H4 (cell line): ENCODE measurements around the gene SLC7A5. TPM values are rescaled to one million over a fixed set of nuclear protein-coding genes. Genes with fewer than 3 reads are reported as not detected.
A peak's percentile ranks its signal among the peaks of the same experiment; 100 is the strongest.
"Not testable (repeated sequence)": the region's sequence is repeated elsewhere in the genome, so short reads cannot be mapped to it uniquely, and the experiment has no call there.

ENCODE experiments used
- DNase-seq: peaks from one replicate; pipeline ENCODE4 v3.0.0-alpha.2; 2015; ENCODE audit warnings: low spot score
- total RNA-seq: library from RNA; depleted of rRNA; stranded (reverse); fragments of >200 nt; shearing (Covaris generic); gene quantifications from 2 replicates; pipeline ENCODE4 v1.2.3, GENCODE V29; 2014; rRNA removed

The SLC7A5 gene
- 143 and 153 TPM in 2 replicates for total RNA-seq

DNA sequence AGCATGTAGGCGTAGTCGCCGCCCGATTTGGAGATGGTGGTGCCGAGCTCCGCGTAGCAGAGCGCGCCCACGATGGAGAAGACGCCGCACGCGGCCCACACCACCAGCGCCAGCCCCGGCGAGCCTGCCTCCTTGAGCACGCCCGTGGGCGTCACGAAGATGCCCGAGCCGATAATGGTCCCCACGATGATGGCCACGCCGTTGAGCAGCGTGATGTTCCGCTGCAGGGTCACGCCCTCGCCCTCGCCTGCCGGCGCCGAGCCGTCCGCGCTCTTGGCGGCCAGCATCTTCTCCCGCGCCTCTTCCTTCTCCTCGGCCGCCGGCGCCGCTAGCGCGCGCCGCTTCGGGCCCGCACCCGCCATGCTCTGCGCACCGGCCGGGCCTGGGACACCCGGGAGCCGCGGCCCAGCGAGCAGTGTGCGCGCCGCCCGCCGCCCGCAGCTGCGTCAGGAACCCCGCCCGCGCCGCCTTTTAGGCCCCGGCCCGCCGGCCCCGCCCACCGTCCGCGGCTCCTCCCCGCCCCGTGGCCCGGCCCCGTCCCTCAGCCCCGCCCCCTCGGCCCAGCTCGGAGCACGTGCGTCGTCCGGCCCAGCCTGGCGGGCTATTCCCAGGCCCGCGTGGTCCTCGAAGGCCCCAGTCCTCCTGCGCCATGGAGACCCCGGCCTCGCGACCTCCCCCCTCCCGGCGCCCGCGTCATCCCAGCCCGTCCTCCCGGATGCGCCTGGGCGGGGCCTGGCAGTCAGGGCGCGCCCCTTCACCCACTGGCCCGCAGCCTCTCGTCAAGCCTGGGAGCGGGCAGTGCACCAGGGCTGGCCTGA lies at the start of gene SLC7A5:
TSS of gene SLC7A5 (minus strand) at position 447 of the 818 bp plus-strand sequence. CDS start at position 362, 85 bp downstream.
- peak; percentile 53 for DNase-seq

DNA sequence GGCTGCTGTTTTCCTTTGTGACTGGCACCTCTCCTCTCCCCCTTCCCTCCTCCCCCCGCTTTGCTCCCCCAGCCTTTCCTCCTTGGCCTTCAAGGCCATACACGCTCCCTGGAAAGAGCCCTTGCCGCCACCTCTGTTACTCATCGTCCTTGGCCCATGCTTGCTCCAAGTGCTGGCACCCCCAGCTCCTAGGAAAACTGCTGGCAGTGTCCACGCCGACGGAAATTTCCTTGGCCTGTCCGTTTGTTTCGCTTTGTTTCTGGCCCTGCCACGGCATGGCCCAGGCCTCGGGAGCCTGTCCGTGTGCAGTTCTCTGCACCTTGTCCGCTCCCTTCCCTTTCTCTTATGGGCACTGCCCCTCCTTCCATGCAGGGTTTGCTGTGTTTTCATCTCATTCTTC lies 49.0 kb upstream of the SLC7A5 start:
- DNase-seq = no peak

DNA sequence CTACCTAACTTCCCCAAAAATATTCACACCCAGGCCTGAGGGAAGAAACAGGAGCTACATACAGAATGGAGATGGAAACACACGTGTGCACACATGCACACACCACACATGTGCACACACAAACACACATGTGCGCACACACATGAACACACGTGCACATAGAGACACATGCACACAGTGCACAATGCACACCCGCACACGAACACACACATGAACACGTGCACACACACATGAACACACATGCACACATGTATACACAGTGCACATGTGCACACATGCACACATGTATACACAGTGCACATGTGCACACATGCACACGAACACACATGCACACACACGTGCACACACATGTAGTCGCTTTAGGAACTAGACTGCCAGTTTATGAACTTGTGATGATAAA lies 48.2 kb upstream of the SLC7A5 start:
- DNase-seq = no peak

DNA sequence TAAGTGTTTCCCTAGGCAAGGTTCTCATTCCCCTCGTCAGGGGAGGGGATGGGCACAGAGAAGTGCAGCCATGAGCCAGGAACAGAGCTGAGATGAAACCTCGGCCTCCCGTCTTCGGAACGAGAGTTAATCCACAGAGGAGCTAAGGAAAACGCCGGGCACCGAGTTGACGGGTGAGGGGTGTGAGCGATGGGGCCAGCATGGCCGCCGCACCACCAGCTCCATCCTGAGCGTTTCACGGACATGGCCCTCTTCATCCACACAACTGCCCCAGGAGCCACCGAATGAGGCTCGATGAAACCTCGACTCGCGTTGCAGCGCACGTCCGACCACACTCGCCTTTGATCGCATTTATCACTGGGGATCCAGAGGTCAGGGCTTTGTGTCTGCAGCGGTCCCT lies 45.5 kb upstream of the SLC7A5 start:
- no peak for DNase-seq

DNA sequence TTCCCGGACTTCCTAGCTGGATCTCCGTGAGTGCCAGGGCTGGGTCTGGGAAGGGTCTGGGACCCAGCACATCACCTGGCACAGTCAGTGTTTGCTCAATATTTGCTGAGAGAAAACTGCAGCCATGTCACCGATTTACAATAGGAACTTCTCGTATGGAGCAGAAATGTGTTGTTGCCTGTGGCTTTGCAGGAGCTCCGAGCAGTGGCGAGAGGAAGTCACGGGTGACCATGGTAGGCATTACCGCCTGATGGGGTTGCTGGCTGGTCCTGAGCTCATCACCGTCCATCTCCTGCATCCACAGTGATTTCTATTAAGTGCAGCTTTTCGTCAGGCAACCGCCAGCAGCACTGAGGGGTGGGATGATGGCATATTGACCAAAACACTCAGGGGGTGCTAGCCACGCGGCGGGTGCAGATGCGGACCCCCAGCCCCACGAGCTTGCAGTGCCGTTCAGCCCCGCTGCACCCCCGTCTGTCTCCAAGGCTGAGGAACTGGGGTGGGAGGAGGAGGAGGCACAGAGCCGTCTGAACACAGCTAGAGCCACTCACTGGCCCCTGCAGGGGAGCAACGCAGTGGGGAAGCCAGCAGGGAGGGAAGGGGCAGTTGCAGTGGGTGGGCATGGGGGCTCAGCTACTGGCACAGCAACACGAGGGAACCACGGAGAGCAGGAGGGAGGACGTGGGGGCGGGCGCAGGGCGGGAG lies 44.9 kb upstream of the SLC7A5 start:
- DNase-seq = not testable (repeated sequence)

DNA sequence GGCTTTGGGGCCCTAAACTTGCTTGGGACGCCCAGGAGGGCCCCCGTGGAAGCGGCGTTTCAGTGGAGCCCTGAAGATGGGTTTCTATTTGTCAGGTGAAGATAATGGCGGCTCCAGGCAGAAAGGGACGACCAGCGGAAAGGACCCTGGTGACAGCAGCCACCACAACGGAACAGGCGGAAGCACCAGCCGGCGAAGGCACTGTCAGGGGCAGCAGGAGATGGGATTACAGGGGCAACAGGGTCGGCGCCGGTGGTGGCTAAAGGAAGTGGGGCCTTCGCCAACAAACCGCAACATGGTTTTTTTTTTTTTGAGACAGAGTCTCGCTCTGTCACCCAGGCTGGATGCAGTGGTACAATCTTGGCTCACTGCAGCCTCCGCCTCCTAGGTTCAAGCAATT lies 43.4 kb upstream of the SLC7A5 start:
- not testable (repeated sequence) for DNase-seq

DNA sequence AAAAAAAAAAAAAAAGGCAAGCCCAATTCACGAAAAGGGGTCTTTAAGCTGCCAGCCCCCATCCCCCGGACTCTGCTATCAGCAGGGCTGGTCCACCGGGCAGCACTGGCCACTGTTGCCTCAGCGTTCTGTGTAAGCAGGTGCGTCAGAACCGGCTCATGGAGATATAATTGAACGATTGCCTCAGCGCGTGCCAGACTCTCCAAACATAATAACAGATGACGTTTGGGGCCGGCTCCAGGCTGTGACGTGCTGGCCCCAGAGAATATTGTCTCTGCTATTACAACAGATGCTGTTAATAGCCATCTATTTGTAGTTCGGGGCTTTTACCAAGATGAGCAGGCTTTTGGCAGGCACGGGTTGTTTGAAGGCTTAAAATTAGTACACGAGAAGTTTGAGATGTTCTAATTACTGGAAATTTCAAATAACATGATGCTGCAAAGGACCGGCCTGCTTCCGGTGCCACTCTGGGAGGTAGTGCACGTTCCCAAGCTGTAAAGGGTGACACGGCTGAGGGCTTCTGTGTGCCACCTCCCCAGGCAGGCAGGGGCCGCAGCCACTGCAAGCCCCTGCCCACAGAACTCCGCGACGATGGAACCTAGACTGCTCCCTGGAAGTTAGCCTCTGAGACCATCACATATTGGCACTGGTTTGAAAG lies 41.9 kb upstream of the SLC7A5 start:
- DNase-seq = not testable (repeated sequence)

DNA sequence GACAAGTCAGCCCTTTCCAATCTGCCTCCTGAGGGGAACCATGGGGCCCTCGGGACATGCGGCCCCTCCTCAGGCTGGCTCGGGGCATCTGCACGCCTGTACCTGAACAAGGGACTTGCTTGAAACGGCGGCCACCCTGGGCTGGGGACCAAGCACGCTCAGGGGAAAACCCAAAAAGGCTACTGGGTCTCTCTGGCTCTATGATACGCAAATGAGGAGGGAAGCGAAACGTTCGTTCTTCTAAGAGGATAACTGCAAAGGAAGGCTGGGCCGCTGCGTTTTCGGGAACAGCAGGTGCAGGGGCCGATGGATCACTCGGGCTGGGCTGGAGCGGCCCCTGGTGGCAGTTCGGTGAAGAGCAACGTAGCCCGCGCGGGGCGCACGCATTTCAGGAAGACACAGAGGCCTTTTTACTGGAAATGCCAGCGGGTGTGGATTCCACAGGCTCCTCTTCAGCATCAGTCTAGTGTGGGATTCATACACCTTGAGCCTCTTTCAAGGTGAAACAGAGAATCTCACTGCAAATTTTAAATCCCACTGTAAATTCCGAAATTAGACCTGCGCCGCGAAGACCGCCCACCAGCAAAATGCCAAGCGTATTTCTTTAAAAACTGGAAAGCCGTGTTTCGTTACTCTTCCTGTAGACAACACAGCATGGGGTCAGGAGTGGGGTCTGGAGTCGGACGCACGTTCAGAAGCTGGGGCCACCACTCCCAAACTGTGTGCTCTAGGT lies 40.1 kb upstream of the SLC7A5 start:
- peak; percentile 54 for DNase-seq

DNA sequence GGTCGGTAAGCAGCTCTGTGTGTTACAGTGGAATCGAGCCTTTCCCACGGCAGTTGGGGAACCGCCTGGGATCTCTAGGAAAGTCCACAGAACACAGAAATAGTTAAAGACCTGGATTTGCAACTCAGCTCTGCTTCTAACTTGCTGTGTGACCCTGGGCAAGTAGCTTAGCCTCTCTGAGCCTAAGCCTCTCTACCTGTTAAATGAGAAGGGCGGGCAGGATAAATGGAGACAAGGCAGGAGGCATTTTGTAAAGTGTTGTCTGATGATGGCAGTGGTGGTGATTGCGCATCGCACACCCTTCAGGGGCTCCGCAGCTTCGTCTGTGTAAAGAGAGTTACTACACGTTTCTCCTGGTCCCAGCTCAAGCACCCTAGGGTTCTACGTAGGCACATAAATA lies 38.8 kb upstream of the SLC7A5 start:
- not testable (repeated sequence) for DNase-seq

DNA sequence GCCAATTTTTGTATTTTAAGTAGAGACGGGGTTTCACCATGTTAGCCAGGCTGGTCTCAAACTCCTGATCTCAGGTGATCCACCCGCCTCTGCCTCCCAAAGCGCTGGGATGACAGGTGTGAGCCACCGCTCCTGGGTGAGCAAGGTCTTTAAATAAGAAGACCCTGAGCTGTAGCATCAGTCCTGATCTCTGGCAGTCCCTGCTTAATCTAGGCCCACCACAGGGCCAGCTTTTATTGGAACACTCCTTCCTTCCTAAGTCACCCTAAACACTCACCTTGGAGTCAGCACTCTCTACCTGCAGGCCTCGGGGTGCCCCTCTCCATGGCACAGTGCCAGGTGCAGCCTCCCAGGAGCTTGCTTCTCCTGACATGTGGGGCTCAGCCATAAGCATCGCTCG lies 36.2 kb upstream of the SLC7A5 start:
- DNase-seq = not testable (repeated sequence)

DNA sequence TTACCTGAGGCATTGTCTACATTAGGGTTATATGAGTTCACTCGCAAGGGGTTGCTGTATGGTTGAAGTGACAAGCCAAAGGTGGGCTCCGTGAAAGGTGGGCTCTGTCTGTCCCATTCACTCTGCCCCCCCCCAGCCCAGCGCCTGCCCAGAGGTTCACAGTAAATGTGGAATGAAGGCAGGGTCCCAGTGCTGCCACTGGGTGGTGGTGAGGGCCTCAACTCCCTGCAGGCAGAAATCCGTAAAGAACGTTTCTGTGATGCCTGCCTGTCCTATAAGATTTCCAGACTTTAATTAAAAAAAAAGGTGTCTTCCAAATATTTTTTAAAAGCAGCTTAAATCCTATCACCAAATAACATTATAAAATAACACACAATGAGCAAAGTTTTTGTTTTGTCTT lies 35.7 kb upstream of the SLC7A5 start:
- DNase-seq = not testable (repeated sequence)

DNA sequence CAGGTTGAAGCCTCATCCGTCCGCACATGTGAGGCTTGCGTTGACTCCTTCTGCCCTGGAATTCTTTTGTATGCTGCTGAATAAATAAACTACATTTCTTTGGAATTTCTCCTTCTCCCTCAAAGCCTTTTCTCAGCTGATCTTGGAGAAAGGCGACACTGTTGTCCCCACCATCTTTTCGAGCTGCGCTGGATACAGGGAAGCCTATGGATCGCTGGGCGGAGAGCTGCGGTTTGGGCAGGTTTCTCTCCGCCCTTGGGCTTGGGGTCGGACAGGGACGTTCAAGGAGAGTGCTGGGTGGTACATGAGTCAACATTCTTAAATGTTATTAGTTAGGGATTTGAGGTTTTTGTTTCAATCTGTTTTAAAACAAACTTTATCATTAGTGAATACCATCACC lies 31.2 kb upstream of the SLC7A5 start:
- DNase-seq = not testable (repeated sequence)

DNA sequence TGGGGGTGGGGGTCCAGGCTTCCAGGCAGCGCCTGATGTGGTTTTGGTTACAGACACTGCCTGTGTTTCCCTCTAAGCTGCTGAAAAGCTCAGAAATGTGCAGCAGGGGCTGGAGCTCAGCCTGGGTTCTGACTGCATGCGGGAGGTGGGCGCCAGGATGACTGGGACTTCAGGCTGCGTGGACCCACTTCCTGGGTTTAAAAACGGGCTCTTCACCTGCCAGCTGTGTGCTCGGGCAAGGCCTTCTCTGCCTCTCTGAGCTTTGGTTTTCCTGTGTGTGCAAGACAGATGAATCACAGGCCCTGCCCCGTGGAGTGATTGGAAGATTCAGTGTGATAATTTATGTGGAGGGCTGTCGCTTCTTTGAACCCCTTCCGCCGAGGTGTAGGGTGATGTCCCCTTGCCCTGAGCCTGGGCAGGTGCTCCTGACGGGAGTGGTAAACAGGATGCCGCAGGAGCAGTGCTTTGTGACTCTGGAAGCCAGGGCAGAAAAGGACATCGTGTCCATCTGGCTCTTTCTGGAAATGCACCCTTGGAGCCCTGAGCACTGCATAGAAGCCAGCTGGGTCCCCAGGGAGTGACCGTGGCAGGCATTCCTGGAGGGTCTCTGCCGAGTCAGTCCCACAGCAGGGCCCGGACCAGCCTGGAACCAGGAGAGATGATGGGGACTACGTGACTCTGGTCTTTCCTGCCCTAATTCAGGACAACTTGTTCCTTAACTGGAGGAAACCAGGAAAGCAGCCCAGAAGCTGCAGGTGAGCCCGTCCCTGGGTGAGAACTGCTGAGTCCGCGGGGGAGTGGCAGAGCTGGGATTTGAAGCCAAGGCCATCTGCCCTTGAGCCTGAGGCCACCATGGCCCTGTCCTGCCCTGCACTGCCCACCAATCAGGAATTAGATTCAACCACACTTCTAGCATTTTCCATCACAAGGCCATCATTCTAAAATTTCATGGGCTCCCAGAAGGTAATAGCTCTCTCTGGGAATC lies 28.5 kb upstream of the SLC7A5 start:
- DNase-seq = no peak

DNA sequence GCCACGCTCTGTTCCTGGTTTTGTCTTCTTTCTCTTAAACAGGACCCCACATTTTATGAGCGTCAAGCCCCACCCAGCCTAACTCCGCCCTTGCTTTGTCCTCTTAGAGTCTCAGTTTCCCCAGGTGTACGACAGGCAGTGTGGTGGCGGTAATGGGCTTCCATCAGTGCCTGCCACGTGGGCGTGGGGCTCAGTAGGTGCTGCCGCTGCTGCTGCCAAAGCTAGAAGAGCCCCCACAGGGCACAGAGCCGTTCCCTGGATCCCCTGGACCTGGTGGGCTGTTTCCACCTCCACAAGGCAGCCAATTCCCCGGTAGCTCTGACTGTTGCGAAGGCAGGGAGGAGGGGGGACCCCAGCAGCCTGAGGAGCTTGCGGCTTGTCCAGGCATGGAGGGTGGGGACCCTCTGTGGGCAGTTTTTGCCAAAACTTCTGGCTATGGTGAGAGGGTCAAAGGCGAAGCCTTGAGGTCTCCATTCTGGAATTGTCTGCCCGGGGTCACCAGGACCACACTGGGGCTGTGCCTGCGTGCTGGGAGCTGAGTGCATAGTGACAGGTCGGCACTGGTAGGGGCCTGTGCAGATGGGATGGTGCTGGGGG lies 27.7 kb upstream of the SLC7A5 start:
- not testable (repeated sequence) for DNase-seq

DNA sequence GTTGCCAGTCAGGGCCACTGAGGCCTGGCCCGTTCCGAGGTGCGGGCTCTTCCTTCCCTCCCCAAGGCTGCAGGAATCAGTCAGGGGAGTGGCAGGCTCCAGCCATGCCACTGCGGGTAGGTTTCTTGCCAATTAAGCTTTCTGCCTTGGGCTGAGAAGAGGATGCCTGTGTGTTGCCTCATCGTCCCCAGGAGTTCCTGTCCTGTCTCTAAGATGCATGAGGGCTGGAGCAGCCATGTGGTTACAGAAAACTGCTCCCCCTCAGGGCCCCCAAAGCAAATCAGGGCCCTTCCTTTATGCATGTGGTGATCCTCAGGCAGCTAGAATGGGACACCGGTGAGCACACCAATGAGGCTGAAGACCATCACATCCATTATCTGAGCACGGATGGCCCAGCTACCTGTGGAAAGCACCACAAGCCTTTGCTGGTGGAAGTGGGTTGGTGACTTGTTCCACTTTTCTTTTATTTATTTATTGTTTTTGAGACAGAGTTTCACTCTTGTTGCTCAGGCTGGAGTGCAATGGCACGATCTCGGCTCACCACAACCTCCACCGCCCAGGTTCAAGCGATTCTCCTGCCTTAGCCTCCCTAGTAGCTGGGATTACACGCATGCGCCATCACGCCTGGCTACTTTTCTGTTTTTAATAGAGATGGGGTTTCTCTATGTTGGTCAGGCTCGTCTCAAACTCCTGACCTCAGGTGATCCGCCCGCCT lies 27.0 kb upstream of the SLC7A5 start:
- DNase-seq = not testable (repeated sequence)

DNA sequence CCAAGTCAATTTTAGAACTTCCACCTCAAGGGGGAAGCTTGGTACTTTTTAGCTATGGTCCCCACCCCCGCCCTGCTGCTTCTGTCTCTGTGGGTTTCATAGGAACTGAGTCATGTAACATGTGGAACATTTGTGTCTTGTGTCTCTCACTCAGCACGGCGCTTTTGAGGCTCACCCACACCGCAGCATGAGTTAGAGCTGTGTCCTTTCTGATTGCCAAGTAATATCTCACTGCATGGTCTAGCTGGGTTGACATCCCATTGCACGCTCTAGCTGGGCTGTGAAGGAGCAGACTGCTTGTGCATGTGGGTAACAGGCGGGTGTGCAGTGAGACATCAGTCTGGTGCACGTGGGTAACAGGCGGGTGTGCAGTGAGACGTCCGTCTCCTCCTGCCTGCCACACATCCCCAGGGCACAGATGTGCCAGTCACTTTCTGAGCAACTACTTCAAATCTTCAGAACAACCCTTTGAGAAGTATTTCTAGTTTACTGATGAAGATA lies 26.4 kb upstream of the SLC7A5 start:
- no peak for DNase-seq

DNA sequence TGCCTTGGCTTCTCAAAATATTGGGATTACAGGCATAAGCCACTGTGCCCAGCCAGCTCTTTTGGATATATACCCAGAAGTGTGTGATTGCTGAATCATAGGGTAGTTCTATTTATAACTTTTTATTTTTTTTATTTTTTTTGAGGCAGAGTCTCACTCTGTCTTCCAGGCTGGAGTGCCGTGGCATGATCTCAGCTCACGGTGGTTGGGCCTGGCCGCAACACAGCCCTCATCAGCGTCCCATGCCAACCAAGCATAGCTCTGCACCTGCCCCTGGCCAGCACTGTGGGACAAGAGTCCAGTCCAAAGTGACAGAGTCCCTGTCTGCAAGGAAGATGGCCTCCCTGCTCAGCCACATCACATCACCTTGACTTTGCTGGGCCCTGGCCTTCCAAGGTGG lies 24.7 kb upstream of the SLC7A5 start:
- DNase-seq = not testable (repeated sequence)

DNA sequence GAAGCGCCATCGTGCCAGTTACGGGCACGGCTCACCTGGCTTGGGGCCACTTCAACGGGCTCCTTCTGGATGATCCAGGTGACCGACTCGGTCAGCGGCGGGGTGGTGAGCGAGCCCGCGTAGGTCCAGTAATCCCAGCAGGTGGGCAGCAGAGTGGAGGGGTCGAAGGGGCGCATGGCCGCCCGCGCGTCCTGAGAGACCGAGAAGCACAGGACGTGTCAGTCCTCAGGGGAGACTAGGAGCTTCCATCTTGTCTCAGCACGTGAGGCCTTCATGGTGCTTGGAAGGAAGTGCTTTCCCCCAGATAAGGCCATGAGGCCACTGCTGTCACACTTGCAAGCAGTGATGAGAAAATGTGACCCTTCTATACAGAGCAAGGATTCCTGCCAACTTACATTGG lies 22.5 kb upstream of the SLC7A5 start:
- DNase-seq = no peak

DNA sequence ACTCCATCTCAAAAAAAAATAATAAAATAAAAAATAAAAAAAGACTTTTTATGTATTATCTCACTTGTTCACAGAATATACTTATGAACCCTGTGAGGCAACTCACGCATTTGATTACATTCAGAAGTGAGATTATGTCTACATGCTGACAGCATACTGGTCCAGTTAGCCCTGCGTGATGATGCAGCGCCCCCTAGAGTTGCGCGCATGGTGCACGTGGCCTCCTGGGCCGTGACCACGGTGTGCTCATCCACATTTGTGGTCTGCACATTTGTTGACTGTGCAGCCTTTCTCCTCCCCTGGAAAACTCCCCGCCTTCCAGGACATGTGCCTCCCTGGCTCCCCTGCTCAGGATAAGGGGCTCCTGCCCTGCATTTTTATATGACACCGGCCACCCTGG lies 20.5 kb upstream of the SLC7A5 start:
- not testable (repeated sequence) for DNase-seq
